ENCODE results near the gene MAP2. TPM values are rescaled to one million over a fixed set of nuclear protein-coding genes. Genes with fewer than 3 reads are reported as not detected.
A peak's percentile ranks its signal among the peaks of the same experiment; 100 is the strongest.
"Not testable (repeated sequence)": the region's sequence is repeated elsewhere in the genome, so short reads cannot be mapped to it uniquely, and the experiment has no call there.

The MAP2 gene
- total RNA-seq, 1 experiment from 2014 or later: 2.5 TPM

DNA sequence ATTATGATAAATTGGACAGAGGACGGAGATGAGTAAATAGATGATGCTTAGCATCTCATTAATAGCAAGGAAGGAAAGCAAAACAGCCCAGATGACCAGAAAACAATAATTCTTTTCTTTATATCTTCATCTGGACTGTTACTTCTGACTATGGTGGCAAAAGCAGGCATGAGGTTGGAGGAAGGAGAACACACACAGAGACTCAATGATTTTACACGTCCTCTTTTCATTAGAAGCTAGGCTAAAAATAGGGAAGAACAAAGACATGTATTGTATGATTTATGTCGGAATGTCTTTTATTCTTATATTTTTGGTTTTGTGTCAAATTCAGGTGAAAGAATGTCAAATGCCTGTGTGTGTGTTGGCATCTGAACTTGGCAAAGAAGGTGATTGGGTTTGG, 137.1 kb downstream of the MAP2 start:
- in situ Hi-C loops (cut with HindIII; ENCODE audit: low pct_unique_long_range_greater_than_20kb, low sequenced_read_pairs): no loop called here
- peak; percentile 27 for DNase-seq (ENCODE audit: low read depth, low spot score)

DNA sequence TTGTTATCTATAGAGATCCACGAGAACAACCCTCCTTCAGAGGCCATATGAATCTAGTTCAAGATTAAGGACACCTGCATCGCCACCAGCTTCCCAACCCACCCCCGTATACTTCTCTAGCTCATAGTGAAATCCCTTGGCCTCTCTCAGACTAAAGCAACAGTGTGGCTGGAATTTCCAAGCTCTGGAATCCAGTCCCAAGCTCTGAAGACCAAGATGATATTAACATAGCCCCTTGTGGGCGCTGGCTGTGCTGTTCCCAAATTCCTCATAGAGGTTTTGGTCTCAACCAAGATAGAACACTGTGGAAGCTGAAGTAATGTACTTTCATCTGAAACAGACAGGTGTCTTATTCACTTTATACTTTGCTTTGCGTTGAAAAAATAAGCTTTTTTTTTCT, 139.6 kb downstream of the MAP2 start:
- DNase-seq (ENCODE audit: low read depth, low spot score): no peak
- in situ Hi-C loops (cut with HindIII; ENCODE audit: low pct_unique_long_range_greater_than_20kb, low sequenced_read_pairs): no loop called here

DNA sequence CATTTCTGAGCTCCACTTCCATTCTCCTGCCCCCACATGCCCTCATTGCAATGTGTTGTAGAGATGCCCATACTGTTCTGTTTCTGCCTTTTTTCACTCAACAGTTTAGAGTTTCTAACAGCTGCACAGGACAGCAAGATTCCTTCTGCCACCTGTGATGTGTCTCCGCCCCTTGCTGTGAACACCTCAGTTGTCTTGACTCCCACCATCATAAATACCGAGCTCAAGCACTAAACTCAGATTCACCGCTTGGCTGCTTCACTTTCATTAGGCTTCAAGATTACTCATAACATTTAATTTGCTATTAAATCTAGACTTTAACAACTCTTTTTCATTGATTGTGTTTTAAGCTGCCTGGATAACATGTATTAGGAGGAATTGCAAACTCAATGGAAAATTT, 141.0 kb downstream of the MAP2 start:
- in situ Hi-C loops (cut with HindIII; ENCODE audit: low pct_unique_long_range_greater_than_20kb, low sequenced_read_pairs): no loop called here
- no peak for DNase-seq (ENCODE audit: low read depth, low spot score)

DNA sequence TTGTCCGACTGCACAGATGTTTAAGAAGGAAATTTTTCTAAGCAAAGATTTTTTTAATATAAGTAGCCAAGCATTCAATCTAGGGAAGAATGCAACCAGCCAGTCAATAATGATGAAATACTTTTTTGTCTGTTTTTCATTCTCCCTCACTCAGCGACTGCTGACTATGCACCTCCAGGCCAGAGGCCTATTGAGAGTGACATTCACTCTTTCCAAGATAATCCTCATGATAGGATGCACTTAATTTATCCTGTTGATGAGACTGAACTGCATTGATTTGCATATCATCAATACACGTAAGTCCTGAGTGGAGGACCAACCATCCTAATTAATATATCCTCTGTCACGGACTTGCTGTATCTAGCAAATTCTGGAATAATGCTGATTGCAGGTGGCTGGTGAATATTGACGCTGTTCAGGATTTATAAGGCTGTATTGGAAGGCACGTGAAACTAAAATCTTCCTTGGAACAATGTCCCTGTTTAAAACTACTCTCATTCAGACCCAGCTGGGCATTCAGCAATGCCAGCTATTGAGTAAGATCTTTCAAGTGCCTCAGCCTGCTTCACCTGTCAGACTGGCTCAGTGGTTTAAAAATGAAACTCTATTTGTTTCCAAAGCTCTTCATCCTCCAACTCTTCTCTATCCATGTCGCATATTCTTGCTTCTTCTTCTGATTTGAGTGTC, 142.2 kb downstream of the MAP2 start:
- in situ Hi-C loops (cut with HindIII; ENCODE audit: low pct_unique_long_range_greater_than_20kb, low sequenced_read_pairs): no loop called here
- no peak for DNase-seq (ENCODE audit: low read depth, low spot score)

DNA sequence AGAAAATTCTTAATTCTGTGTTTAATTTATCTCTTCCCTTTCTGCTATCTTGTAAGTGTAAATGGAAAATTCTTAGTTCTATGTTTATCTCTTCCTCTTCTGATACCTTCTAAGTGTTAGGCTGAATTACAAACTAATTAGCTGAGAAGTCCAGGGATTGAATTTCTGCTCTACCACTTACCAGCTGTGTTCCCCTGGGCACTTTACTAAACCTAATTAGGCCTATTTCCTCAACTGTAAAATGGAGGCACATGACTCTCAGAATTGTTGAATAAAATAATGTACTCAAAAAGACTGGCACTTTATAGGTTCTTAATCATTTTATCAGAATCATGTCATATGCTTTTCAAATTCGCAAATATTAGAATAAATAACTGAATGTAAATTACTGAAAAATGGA, 146.3 kb downstream of the MAP2 start:
- in situ Hi-C loops (cut with HindIII; ENCODE audit: low pct_unique_long_range_greater_than_20kb, low sequenced_read_pairs): no loop called here
- DNase-seq (ENCODE audit: low read depth, low spot score): no peak

DNA sequence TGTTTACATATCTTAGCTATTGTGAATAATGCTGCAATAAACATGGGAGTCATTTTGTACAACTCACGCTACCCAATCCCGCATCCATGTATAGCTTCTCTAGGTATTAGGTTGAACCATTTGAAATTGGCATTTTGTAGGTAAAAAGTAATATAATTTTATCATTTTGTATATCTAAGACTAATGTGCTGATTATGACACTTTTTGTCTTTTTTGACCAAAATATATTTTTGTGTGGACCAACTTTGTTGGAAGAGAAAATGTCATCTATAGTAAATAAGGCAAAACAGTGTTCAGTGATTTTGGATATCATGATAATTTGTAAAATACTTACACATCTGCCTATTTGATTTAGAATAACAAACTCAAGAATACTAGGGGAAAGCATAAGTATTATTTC, 150.7 kb downstream of the MAP2 start:
- DNase-seq (ENCODE audit: low read depth, low spot score): no peak
- in situ Hi-C loops (cut with HindIII; ENCODE audit: low pct_unique_long_range_greater_than_20kb, low sequenced_read_pairs): no loop called here

DNA sequence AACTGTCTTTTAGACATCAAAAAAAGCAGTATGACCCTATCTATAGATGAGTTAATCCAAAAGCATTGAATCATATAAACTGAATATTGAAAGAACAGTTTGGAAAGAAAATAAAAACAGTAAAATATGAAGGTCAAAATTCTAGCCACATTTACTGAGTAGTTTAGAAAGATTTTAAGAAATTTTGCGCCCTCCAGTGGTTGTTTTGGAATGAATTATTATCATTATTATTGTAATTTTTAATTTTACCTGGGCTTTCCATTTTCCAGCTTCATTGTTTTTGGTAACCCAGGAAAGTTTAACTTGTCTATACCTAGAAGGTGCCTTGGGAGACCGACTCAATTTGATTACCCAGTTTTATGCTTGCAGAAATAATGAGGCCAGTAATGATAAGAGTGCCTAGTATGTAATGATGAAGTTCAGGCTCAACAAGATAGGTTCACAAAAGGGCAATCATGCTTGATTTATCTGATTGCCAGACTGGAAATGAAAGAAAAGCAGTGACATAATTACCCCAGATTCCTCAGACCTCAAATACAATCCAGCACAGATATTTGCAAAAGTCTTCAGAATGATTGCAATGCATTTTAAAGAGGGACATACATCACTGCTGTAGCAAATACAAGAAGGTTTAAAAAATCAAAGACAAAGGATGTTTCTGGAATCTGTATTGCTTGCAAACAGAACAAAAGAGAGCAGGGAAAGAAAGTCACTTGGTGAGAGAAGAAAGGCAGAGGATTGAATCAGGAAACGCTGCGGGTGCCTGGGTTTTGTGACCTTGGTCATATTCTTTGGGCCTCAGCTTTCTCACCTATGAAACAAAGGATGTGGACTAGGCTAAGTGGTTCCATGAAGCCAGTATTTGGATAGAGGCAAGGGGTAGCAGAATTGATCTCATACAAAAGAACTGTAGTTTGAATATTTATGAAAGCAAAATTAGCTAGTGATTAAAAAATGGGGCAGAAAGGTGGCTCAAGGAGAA, 153.8 kb downstream of the MAP2 start:
- peak; percentile 45 for DNase-seq (ENCODE audit: low read depth, low spot score)
- in situ Hi-C loops (cut with HindIII; ENCODE audit: low pct_unique_long_range_greater_than_20kb, low sequenced_read_pairs): no loop called here

DNA sequence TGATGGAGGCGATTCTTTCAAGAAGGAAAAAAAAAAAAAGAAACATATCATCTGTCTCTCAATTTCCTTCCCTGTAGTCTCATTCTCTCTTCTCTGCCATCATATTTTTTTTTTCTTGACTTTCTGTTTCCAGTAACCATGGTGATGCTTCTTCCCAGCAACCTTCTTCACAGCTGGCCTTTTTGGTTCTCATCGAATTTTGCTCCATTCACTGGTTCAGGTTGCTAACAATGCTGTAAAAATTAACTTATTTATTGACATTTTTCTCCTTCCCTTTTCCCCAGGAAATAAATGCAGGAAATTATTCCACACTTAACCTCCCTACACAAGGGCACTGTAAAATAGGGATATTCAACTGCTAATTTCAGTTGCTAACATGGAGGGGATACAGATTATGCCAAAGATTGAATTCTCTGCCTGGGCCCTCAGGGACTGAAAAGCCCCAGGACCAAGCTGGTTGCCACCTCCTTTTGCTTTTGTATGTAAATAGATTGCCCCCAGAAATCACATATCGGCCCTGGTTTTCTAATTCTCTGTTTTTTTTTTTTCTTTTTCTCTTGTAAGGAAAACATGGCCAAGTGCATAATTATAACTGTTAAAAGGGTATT, 154.7 kb downstream of the MAP2 start:
- in situ Hi-C loops (cut with HindIII; ENCODE audit: low pct_unique_long_range_greater_than_20kb, low sequenced_read_pairs): no loop called here
- no peak for DNase-seq (ENCODE audit: low read depth, low spot score)

DNA sequence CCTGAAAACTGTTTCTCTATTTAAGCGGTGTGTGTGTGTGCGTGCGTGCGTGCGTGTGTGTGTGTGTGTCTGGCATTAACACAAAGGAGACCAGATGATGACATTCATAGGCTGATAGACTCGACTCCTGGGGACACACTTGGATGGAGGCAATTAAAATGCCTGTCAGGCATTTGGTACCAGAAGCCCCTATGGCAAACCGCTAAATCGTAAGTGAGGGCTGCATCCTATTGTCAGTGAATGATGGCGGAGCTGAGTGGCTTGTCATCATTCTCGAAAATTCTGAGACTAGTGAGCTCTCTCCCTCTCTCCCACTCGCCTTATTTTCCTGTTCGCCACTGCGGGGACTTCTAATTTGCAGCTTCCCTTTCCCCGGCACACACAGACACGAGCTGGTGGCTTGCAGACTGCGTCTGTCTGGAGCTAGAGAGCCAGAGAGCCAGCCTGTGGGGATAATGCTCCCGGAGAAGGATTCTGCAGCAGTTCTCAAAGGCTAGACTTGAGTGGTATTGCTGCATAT, 155.4 kb downstream of the MAP2 start:
- DNase-seq (ENCODE audit: low read depth, low spot score): no peak
- in situ Hi-C loops (cut with HindIII; ENCODE audit: low pct_unique_long_range_greater_than_20kb, low sequenced_read_pairs): no loop called here

DNA sequence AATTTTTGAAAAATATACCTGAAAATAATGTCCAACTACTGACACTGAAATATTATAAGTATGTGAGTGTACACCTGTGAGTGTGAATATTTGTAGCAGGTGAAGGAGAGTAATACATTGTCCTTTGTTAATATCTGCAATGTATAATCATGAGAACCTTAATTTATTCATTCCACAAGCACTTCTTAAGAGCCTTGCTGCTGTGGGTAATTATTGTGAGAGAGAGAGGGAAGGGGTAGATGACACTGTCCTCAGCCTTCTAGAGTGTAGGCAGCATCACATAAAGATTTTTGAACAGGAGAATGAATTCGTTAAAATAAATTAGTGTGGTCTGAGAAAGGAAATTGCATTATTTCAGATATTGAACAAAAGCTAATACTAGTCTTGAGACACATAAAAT, 157.2 kb downstream of the MAP2 start:
- DNase-seq (ENCODE audit: low read depth, low spot score): no peak
- in situ Hi-C loops (cut with HindIII; ENCODE audit: low pct_unique_long_range_greater_than_20kb, low sequenced_read_pairs): no loop called here

DNA sequence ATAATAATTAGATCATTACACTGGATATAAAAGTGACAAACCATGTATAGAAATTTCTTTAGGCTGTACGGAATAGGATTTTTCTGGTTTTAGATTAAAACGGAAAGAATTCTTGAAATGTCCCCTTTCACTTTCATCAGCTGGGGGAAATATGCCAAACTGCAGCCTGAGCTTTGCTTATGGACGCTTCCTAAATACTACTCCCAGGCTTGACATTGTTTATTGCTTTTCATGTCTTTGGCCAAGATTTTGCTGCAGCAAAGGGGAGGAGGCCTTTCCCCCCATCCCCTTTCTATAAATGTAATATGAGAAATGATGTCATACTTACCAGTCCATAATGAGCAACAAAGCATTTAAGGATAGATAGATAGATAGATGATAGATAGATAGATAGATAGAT, 158.4 kb downstream of the MAP2 start:
- in situ Hi-C loops (cut with HindIII; ENCODE audit: low pct_unique_long_range_greater_than_20kb, low sequenced_read_pairs): no loop called here
- no peak for DNase-seq (ENCODE audit: low read depth, low spot score)

DNA sequence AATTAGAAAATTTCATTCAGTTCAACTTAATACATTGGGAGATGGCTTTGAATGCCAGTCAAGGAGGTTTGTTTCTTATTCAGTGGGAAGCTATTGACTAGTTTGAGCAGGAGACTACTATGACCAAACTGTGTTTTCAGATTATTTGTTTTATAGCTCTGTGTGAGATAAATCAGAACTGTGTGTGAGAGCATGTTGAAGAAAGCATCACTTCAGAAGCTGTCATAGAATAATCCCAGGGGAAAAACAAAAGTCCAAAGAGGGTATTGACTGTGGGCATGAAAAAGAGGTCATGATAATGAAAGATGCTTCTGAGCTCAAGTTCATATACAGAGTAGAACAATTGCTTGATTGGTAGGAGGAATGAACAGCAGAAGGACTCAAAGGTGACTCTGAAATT, 160.6 kb downstream of the MAP2 start:
- in situ Hi-C loops (cut with HindIII; ENCODE audit: low pct_unique_long_range_greater_than_20kb, low sequenced_read_pairs): no loop called here
- peak; percentile 69 for DNase-seq (ENCODE audit: low read depth, low spot score)

DNA sequence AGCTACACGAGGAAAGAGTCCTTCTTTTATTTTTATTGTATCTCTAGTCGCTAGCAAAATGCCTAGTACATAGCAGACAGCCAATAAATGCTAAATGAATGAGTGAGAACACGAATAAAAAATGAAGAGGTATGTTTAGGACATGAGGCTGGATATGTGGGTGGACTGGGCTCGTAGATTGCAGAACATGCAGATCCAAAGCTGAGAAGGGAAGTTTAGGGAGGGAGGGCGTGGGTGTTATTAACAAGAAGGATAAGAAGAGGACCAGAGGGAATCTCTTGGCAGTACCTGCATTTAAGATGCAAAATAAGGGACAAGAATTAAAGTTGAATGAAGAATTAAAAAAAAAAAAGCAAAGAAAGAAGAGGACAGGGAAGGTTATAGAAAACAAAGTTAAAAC, 161.1 kb downstream of the MAP2 start:
- in situ Hi-C loops (cut with HindIII; ENCODE audit: low pct_unique_long_range_greater_than_20kb, low sequenced_read_pairs): no loop called here
- no peak for DNase-seq (ENCODE audit: low read depth, low spot score)

DNA sequence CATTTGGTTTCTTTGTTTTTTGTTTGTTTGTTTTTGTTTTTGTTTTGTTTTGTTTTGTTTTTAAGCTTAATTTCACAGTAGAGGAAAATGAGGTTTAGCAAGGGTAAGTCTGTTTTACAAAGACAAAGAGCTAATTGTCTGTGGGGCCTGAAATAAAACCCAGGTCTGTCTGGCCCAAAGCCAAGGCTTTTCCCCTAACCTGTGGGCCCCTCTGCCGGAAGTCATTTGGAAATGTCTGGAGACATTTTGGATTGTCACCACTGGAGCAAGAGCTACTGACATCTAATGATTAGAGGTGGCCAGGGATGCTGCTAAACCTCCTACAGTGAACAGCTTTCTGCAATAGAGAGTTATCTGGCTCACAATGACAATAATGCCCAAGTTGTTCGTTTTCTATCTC, 167.2 kb downstream of the MAP2 start:
- no peak for DNase-seq (ENCODE audit: low read depth, low spot score)
- in situ Hi-C loops (cut with HindIII; ENCODE audit: low pct_unique_long_range_greater_than_20kb, low sequenced_read_pairs): no loop called here

DNA sequence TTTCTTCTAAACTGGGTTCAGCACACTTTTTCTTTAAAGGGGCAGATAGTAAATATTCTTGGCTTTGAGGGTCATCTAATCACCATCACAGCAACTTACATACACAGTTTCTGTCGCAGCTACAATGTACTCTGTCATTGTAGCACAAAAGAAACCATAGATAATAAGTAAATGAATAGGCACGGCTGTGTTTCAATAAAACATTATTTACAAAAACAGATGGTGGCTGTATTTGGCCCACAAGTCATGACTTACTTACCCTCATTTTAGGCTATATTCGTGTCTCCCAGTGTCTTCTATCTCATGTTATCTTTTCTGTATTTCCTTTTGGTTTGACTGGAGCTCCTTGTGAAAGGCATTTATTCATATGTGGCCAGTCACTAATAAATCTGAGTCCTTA, 168.3 kb downstream of the MAP2 start:
- in situ Hi-C loops (cut with HindIII; ENCODE audit: low pct_unique_long_range_greater_than_20kb, low sequenced_read_pairs): no loop called here
- DNase-seq (ENCODE audit: low read depth, low spot score): peak; percentile 70

DNA sequence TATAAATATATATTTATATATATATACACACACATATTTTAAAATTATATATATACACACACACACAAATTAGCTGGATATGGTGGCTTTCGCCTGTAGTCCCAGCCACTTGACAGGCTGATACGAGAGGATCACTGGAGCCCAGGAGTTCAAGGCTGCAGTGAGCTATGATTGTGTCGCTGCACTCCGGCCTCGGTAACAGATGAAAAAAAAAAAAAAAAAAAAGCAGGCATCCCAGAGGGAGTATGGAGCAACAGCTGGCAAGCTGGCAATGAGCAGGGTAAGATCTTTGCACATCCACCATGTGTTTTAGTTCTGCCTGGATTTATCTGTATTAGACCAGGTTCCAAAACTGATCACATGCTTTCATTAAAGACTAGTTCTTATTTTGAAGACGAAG, 170.1 kb downstream of the MAP2 start:
- no peak for DNase-seq (ENCODE audit: low read depth, low spot score)
- in situ Hi-C loops (cut with HindIII; ENCODE audit: low pct_unique_long_range_greater_than_20kb, low sequenced_read_pairs): no loop called here

DNA sequence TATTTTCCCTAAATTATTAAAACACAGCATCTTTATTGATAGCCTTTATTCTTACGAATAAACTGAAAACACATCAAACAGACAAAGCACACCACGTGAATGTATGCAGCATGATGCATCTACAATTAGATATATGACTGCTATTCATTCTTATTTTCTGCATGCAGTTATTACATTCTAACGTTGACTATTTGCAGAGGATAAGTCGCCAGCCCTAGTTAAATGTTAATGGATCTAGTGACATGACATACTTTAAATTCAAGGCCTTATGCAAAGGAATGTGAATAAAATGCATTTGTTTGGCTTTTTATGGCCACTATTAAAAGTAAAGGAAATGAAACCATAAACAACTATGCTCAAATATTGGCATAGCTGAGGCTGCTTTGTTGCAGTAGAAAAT, 172.4 kb downstream of the MAP2 start:
- no peak for DNase-seq (ENCODE audit: low read depth, low spot score)
- in situ Hi-C loops (cut with HindIII; ENCODE audit: low pct_unique_long_range_greater_than_20kb, low sequenced_read_pairs): no loop called here

DNA sequence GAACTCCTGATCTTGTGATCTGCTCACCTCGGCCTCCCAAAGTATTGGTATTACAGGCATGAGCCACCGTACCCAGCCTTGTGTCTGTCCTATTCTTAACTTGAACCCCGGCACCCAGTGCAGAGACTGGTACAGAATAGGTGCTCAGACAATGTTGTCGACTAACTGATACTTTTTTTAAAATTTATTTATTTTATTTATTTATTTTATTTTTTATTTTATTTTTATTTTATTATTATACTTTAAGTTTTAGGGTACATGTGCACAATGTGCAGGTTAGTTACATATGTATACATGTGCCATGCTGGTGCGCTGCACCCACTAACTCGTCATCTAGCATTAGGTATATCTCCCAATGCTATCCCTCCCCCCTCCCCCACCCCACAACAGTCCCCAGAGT, 174.4 kb downstream of the MAP2 start:
- in situ Hi-C loops (cut with HindIII; ENCODE audit: low pct_unique_long_range_greater_than_20kb, low sequenced_read_pairs); DNase-seq (ENCODE audit: low read depth, low spot score): not testable (repeated sequence)
